BE2C (cell line): ENCODE data around the gene ZNF879.

Source experiments
- DNase-seq: peaks from one replicate; pipeline ENCODE4 v3.0.0-alpha.2; 2020
- H3K27me3 ChIP-seq: fragments of 250-450 bp; sonication (Bioruptor Pico); 2 replicates; pipeline ENCODE4 v1.5.1; 2020; ENCODE audit warnings: mild to moderate bottlenecking
- H3K36me3 ChIP-seq: fragments of 250-450 bp; sonication (Bioruptor Pico); 2 replicates; pipeline ENCODE4 v1.5.1; 2020; ENCODE audit warnings: mild to moderate bottlenecking
- H3K4me1 ChIP-seq: fragments of 250-450 bp; sonication (Bioruptor Pico); 2 replicates; pipeline ENCODE4 v1.5.1; 2020
- H3K4me3 ChIP-seq: 2 replicates; pipeline ENCODE4 v1.5.1; 2011; ENCODE audit warnings: low read depth, low read length
- H3K9me3 ChIP-seq: fragments of 250-450 bp; sonication (Bioruptor Pico); 2 replicates; pipeline ENCODE4 v1.5.1; 2020
- CTCF ChIP-seq: IDR thresholded peaks from 2 replicates; pipeline ENCODE4 v1.5.1; 2012; ENCODE audit warnings: mild to moderate bottlenecking, low read depth, low read length

The ZNF879 gene

GRCh38 chr5:178986326-178986960 is 37.2 kb upstream of the ZNF879 start:
- H3K9me3 ChIP-seq, result peaks cover 4% of the 10 kb centered on the region; the same call in 1 of the 2 replicates

GRCh38 chr5:178988436-178989220 is 35.0 kb upstream of the ZNF879 start:
- Histone ChIP-seq H3K27me3 (no peaks in the 10 kb centered on the region), H3K4me3 (no peak overlapping the region), H3K4me1 (no peaks in the 10 kb centered on the region), H3K36me3 (no peaks in the 10 kb centered on the region), H3K9me3 (peaks cover 4% of the 10 kb centered on the region; the same call in 1 of the 2 replicates)
- DNase-seq, result no peak
- no peak for TF ChIP-seq CTCF

More at GRCh38 chr5:178986326-178986960, 37.2 kb upstream of the ZNF879 start:
- Histone ChIP-seq H3K4me3 (no peak overlapping the region), H3K36me3 (no peaks in the 10 kb centered on the region), H3K4me1 (no peaks in the 10 kb centered on the region), H3K27me3 (no peaks in the 10 kb centered on the region)
- TF ChIP-seq CTCF, result no peak
- DNase-seq, result no peak

- no peak for TF ChIP-seq CTCF
- H3K36me3 ChIP-seq, result no peaks in the 10 kb centered on the region
- H3K27me3 ChIP-seq, result peaks cover 1% of the 10 kb centered on the region
- H3K4me3 ChIP-seq, result no peak overlapping the region
- H3K4me1 ChIP-seq, result no peaks in the 10 kb centered on the region
- DNase-seq, result no peak
- H3K9me3 ChIP-seq, result peaks cover 4% of the 10 kb centered on the region; the same call in 1 of the 2 replicates
These were observed 34.3 kb upstream of the ZNF879 start for GRCh38 chr5:178989311-178989710.

- DNase-seq, result no peak
- Histone ChIP-seq H3K4me1 (no peaks in the 10 kb centered on the region), H3K4me3 (no peak overlapping the region), H3K36me3 (no peaks in the 10 kb centered on the region), H3K27me3 (peaks cover 5% of the 10 kb centered on the region), H3K9me3 (peaks cover 4% of the 10 kb centered on the region; the same call in 1 of the 2 replicates)
- no peak for TF ChIP-seq CTCF
These were observed 33.1 kb upstream of the ZNF879 start for GRCh38 chr5:178990491-178990890.

GRCh38 chr5:178991190-178992145 is 32.1 kb upstream of the ZNF879 start:
- TF ChIP-seq CTCF, result no peak
- no peak for DNase-seq
- Histone ChIP-seq H3K27me3 (peaks cover 5% of the 10 kb centered on the region), H3K4me3 (no peak overlapping the region), H3K4me1 (no peaks in the 10 kb centered on the region), H3K9me3 (peaks cover under 1% of the 10 kb centered on the region; the same call in 1 of the 2 replicates), H3K36me3 (no peaks in the 10 kb centered on the region)
